Tibial artery (tissue), 4 donors: ENCODE results near the gene PEMT.

Source experiments
- DNase-seq, 2 donors: peaks; one replicate each; pipeline ENCODE4 v3.0.0-alpha.2; 2019
- H3K27ac ChIP-seq, 2 donors: fragments of 200-600 bp; sonication (generic) in 1 of 2; 1 replicate in 1 of 2; 2 replicates in 1 of 2; pipeline ENCODE4 v1.5.1; 2018 to 2019; ENCODE audit warnings: mild to moderate bottlenecking in 1 of 2
- H3K27me3 ChIP-seq, 2 donors: fragments of 200-600 bp; sonication (generic) in 1 of 2; one replicate each; pipeline versions ENCODE4 v1.5.1 to v1.6.0; 2016 to 2019
- H3K36me3 ChIP-seq, 3 donors: fragments of 200-600 bp; sonication (generic) in 2 of 3; one replicate each; pipeline ENCODE4 v1.5.1; 2016 to 2019; ENCODE audit warnings: mild to moderate bottlenecking in 2 of 3
- H3K4me1 ChIP-seq, 4 donors: fragments of 200-600 bp; sonication (generic) in 2 of 4; 1 replicate in 3 of 4; 2 replicates in 1 of 4; pipeline ENCODE4 v1.5.1; 2016 to 2019
- H3K4me3 ChIP-seq, 2 donors: fragments of 200-600 bp; sonication (generic) in 1 of 2; 1 replicate in 1 of 2; 2 replicates in 1 of 2; pipeline ENCODE4 v1.5.1; 2018 to 2019; ENCODE audit warnings: mild to moderate bottlenecking in 2 of 2
- H3K9me3 ChIP-seq, 3 donors: fragments of 200-600 bp; sonication (generic) in 1 of 3; one replicate each; pipeline ENCODE4 v1.5.1; 2016 to 2019
- CTCF ChIP-seq, 2 experiments: fragments of 200-600 bp in 1 of 2; fragments of 450-650 bp in 1 of 2; IDR thresholded peaks; one replicate each; pipeline ENCODE4 v1.5.1; 2017 to 2019; ENCODE audit warnings: antibody characterized with exemption in 2 of 2, mild to moderate bottlenecking in 1 of 2, moderate library complexity in 1 of 2
- intact Hi-C: fragments of 100-400 bp; cut with DNase I; formaldehyde crosslinking; loops from one replicate; pipeline ENCODE4 v1.15.0; 2023; ENCODE audit warnings: low total_unique reads

PEMT gene

GRCh38 chr17:17563530-17563929 lies 28.0 kb downstream of the PEMT start:
- TF ChIP-seq CTCF (IDR thresholded peaks at IDR 0.05), result no peak
- Histone ChIP-seq H3K4me1 (peaks cover 12 to 39% (median 36%) of the 10 kb centered on the region in 4 donors), H3K4me3 (no peak overlapping the region), H3K9me3 (no peaks in the 10 kb centered on the region), H3K27ac (no peak overlapping the region), H3K36me3 (no peaks in the 10 kb centered on the region), H3K27me3 (no peaks in the 10 kb centered on the region)
- intact Hi-C loops, result no loop called here
- DNase-seq, result no peak

- H3K4me3 ChIP-seq, result no peak overlapping the region
- H3K27me3 ChIP-seq, result no peaks in the 10 kb centered on the region
- H3K36me3 ChIP-seq, result no peaks in the 10 kb centered on the region
- TF ChIP-seq CTCF (IDR thresholded peaks at IDR 0.05), result no peak
- H3K4me1 ChIP-seq, result peaks cover 4 to 25% (median 23%) of the 10 kb centered on the region in 4 donors
- intact Hi-C loops, result no loop called here
- H3K27ac ChIP-seq, result no peak overlapping the region
- DNase-seq, result no peak
- no peaks in the 10 kb centered on the region for H3K9me3 ChIP-seq
These were observed 29.4 kb downstream of the PEMT start for GRCh38 chr17:17562146-17562511.

GRCh38 chr17:17561408-17562145 lies 29.9 kb downstream of the PEMT start:
- intact Hi-C loops, result no loop called here
- Histone ChIP-seq H3K36me3 (no peaks in the 10 kb centered on the region), H3K4me1 (peaks cover 0 to 19% (median 17%) of the 10 kb centered on the region in 4 donors), H3K27me3 (no peaks in the 10 kb centered on the region), H3K4me3 (no peak overlapping the region), H3K9me3 (no peaks in the 10 kb centered on the region), H3K27ac (no peak overlapping the region)
- DNase-seq, result peak; percentile 52 to 74
- TF ChIP-seq CTCF (IDR thresholded peaks at IDR 0.05), result no peak

- peaks cover 0 to 13% (median 11%) of the 10 kb centered on the region in 4 donors for H3K4me1 ChIP-seq
- H3K27me3 ChIP-seq, result no peaks in the 10 kb centered on the region
- no peak overlapping the region for H3K27ac ChIP-seq
- H3K9me3 ChIP-seq, result no peaks in the 10 kb centered on the region
- no peaks in the 10 kb centered on the region for H3K36me3 ChIP-seq
- no peak for DNase-seq
- intact Hi-C loops, result no loop called here
- H3K4me3 ChIP-seq, result no peak overlapping the region
- TF ChIP-seq CTCF (IDR thresholded peaks at IDR 0.05), result no peak
These were observed 30.5 kb downstream of the PEMT start for GRCh38 chr17:17560975-17561374.

GRCh38 chr17:17560167-17560566 lies 31.3 kb downstream of the PEMT start:
- Histone ChIP-seq H3K4me1 (peaks cover 0 to 5% (median 3%) of the 10 kb centered on the region in 4 donors), H3K27me3 (no peaks in the 10 kb centered on the region), H3K27ac (no peak overlapping the region), H3K36me3 (no peaks in the 10 kb centered on the region), H3K9me3 (no peaks in the 10 kb centered on the region), H3K4me3 (no peak overlapping the region)
- DNase-seq, result no peak
- TF ChIP-seq CTCF (IDR thresholded peaks at IDR 0.05), result no peak
- intact Hi-C loops, result no loop called here
